HepG2 (cell line): ENCODE data around the gene ADAM22. TPM values are rescaled to one million over a fixed set of nuclear protein-coding genes. Genes with fewer than 3 reads are reported as not detected.
"Not testable (repeated sequence)": the region's sequence is repeated elsewhere in the genome, so short reads cannot be mapped to it uniquely, and the experiment has no call there.

Experiments
- ATAC-seq: fragments of 200-7000 bp; cut with Tn5 transposase; 3 replicates; pipeline ENCODE4 v1.9.1; 2020; ENCODE audit warnings: mild to moderate bottlenecking, moderate library complexity
- BruUV-seq: library from RNA; stranded (reverse); fragments of 400-500 nt; replicated peaks from 2 replicates; lab custom pipeline; 2021; lab: Mats Ljungman, UMichigan
- CTCF ChIA-PET: fragments of 300-600 bp; formaldehyde crosslinking; extraction: SDS; loops from one replicate; lab custom pipeline; 2021; ENCODE audit warnings: low total read pairs, inconsistent platforms, low intra/inter-chr PET ratio; lab: Yijun Ruan, JAX
- POLR2A ChIA-PET: fragments of 350-600 bp; sonication (Branson Sonifier 250); formaldehyde crosslinking; loops from one replicate; lab custom pipeline; 2020; ENCODE audit warnings: antibody characterized with exemption, inconsistent platforms; lab: Yijun Ruan, JAX
- DNase-seq: peaks from one replicate; pipeline ENCODE4 v3.0.0-alpha.2; 2015; ENCODE audit warnings: low spot score
- FAIRE-seq: peaks from 3 replicates; lab custom pipeline; 2011; peaks lifted over from hg19 to GRCh38; lab: Jason Lieb, UNC
- H2AFZ ChIP-seq: one replicate; pipeline ENCODE4 v1.6.1; 2011; ENCODE audit warnings: low read length, inconsistent platforms
- H3K27ac ChIP-seq: fragments of 300-600 bp; 3 replicates; pipeline ENCODE4 v1.8.0; 2011; ENCODE audit warnings: mixed run types, mild to moderate bottlenecking, mixed read lengths, low read length, inconsistent platforms; ENCODE audit not compliant: insufficient read depth; ENCODE audit errors: extremely low read length
- H3K27me3 ChIP-seq, 2 experiments: fragments of 200-600 bp in 1 of 2; 2 replicates in 1 of 2; 3 replicates in 1 of 2; pipeline versions ENCODE4 v1.6.0 to v1.8.0; 2011; ENCODE audit warnings: low read length in 2 of 2, mild to moderate bottlenecking in 2 of 2, moderate library complexity in 2 of 2, inconsistent platforms in 1 of 2; ENCODE audit not compliant: insufficient read depth in 2 of 2, control insufficient read depth in 1 of 2
- H3K36me3 ChIP-seq, 2 experiments: fragments of 200-600 bp in 1 of 2; replicated peaks in 1 of 2; 2 replicates in 1 of 2; 3 replicates in 1 of 2; pipeline versions ENCODE4 v1.5.1 to v1.8.0; 2011; ENCODE audit warnings: low read length in 2 of 2, inconsistent platforms in 1 of 2; ENCODE audit not compliant: insufficient read depth in 2 of 2, control insufficient read depth in 1 of 2
- H3K4me1 ChIP-seq: 2 replicates; pipeline ENCODE4 v1.5.1; 2012; ENCODE audit warnings: low read length, inconsistent platforms; ENCODE audit not compliant: insufficient read depth
- H3K4me2 ChIP-seq: 2 replicates; pipeline ENCODE4 v1.6.0; 2011; ENCODE audit warnings: low read depth, low read length, inconsistent platforms
- H3K4me3 ChIP-seq, 3 experiments: fragments of 200-600 bp in 1 of 3; sonication (generic), shearing (Covaris generic) in 1 of 3; replicated peaks in 1 of 3; 2 replicates each; pipeline ENCODE4 v1.5.1; 2011 to 2016; ENCODE audit warnings: low read length in 3 of 3, inconsistent platforms in 2 of 3, low read depth in 2 of 3, mild to moderate bottlenecking in 2 of 3, control low read depth in 1 of 3, mixed read lengths in 1 of 3; ENCODE audit not compliant: insufficient read depth in 1 of 3
- H3K79me2 ChIP-seq: one replicate; pipeline ENCODE4 v1.6.1; 2011; ENCODE audit warnings: low read length, inconsistent platforms; ENCODE audit not compliant: insufficient read depth
- H3K9ac ChIP-seq: 2 replicates; pipeline ENCODE4 v1.6.0; 2011; ENCODE audit warnings: mild to moderate bottlenecking, low read depth, low read length, inconsistent platforms; ENCODE audit not compliant: insufficient read depth
- H3K9me3 ChIP-seq: 2 replicates; pipeline ENCODE4 v1.5.1; 2012; ENCODE audit warnings: mild to moderate bottlenecking, low read length
- H4K20me1 ChIP-seq: 2 replicates; pipeline ENCODE4 v1.6.0; 2011; ENCODE audit warnings: inconsistent platforms, mild to moderate bottlenecking, low read length, moderate library complexity; ENCODE audit not compliant: insufficient read depth
- DRAP1 ChIP-seq: IDR thresholded peaks from 2 replicates; pipeline ENCODE4 v1.6.1; 2016; ENCODE audit warnings: missing genetic modification reagents, missing compliant biosample characterization
- IRX3 ChIP-seq: sonication (generic); formaldehyde crosslinking; IDR thresholded peaks from 2 replicates; pipeline ENCODE4 v1.8.1; 2023; ENCODE audit warnings: mild to moderate bottlenecking, low read depth, missing genetic modification reagents, borderline replicate concordance
- KDM6A ChIP-seq: IDR thresholded peaks from 2 replicates; pipeline ENCODE4 v1.6.1; 2016; ENCODE audit warnings: low read depth
- MEIS2 ChIP-seq: sonication (generic); formaldehyde crosslinking; IDR thresholded peaks from 2 replicates; pipeline ENCODE4 v1.9.0; 2021; ENCODE audit warnings: mild to moderate bottlenecking, missing genetic modification reagents
- NR1H2 ChIP-seq: sonication (generic); formaldehyde crosslinking; IDR thresholded peaks from 2 replicates; pipeline ENCODE4 v1.8.1; 2022; ENCODE audit warnings: low read depth, missing genetic modification reagents, borderline replicate concordance
- SMARCE1 ChIP-seq: fragments of 450-650 bp; IDR thresholded peaks from 2 replicates; pipeline ENCODE4 v1.6.1; 2017; ENCODE audit warnings: borderline replicate concordance
- SOX5 ChIP-seq: IDR thresholded peaks from 2 replicates; pipeline ENCODE4 v1.6.1; 2016; ENCODE audit warnings: borderline replicate concordance
- TFDP2 ChIP-seq: sonication (generic); formaldehyde crosslinking; IDR thresholded peaks from 2 replicates; pipeline ENCODE4 v1.4.0; 2020; ENCODE audit warnings: missing genetic modification reagents
- ZNF468 ChIP-seq: sonication (generic); formaldehyde crosslinking; IDR thresholded peaks from 2 replicates; pipeline ENCODE4 v1.8.0; 2022; ENCODE audit warnings: mild to moderate bottlenecking, moderate library complexity, missing genetic modification reagents
- ZNF616 ChIP-seq: sonication (generic); formaldehyde crosslinking; IDR thresholded peaks from 2 replicates; pipeline ENCODE4 v1.5.0; 2020; ENCODE audit warnings: low read depth, mild to moderate bottlenecking, missing genetic modification reagents
- ZNF776 ChIP-seq: sonication (generic); formaldehyde crosslinking; IDR thresholded peaks from 2 replicates; pipeline ENCODE4 v1.4.0; 2020; ENCODE audit warnings: mild to moderate bottlenecking, missing genetic modification reagents
- WGBS: methylation state at CpG from one replicate; pipeline ENCODE4 v1.1.6; 2017; ENCODE audit warnings: low lambda C conversion rate; 5-methylcytosine and 5-hydroxymethylcytosine counted together
- in situ Hi-C: cut with HindIII; loops from 2 replicates; pipeline ENCODE4 v1.10.0; 2017; ENCODE audit warnings: low pct_unique_long_range_greater_than_20kb; ENCODE audit not compliant: extremely low pct_ligation_motif_present
- intact Hi-C: fragments of 100-400 bp; cut with micrococcal nuclease; formaldehyde crosslinking; loops from one replicate; pipeline ENCODE4 v1.10.0; 2022; ENCODE audit not compliant: unreplicated experiment
- polyA plus RNA-seq, 8 experiments: library from polyadenylated mRNA; depleted of rRNA in 3 of 8; stranded (reverse) in 7 of 8; unstranded in 1 of 8; fragments of >200 nt; fragmentation: Illumina TruSeq in 4 of 8; extraction: Trizol in 4 of 8; gene quantifications; 2 replicates each; pipeline versions ENCODE4 v1.2.1 to v1.2.3, GENCODE V29; 2011 to 2016; ENCODE audit warnings: low read depth in 4 of 8, missing spikeins in 1 of 8, mixed read lengths in 1 of 8; ENCODE audit not compliant: insufficient read depth in 1 of 8
- total RNA-seq, 5 experiments: library from RNA; depleted of rRNA; stranded (reverse); fragments of >200 nt; fragmentation: Illumina TruSeq; extraction: Trizol; gene quantifications; 2 replicates each; pipeline ENCODE4 v1.2.3, GENCODE V29; 2016; ENCODE audit warnings: low read depth in 1 of 5

Gene ADAM22
- total and polyA plus RNA-seq, 2 of the 13 experiments (the other 11 are each of a cell fraction or from before 2014, with no cell fraction given): 1.9 to 6.7 TPM

GRCh38 chr7:88156356-88156755 lies 222.3 kb downstream of the ADAM22 start:
- Histone ChIP-seq H3K9me3 (no peaks in the 10 kb centered on the region), H3K36me3 (no peaks in the 10 kb centered on the region), H3K27ac (no peak overlapping the region), H2AFZ (no peak overlapping the region), H3K4me3 (no peak overlapping the region), H4K20me1 (no peaks in the 10 kb centered on the region), H3K27me3 (no peaks in the 10 kb centered on the region), H3K9ac (no peak overlapping the region), H3K79me2 (no peaks in the 10 kb centered on the region), H3K4me1 (peaks cover 4% of the 10 kb centered on the region), H3K4me2 (no peak overlapping the region)
- BruUV-seq: no TSS peak
- 29% methylated on average over 1 of the region's 1 CpG for WGBS
- POLR2A ChIA-PET: no interaction called here
- FAIRE-seq (no peak), ATAC-seq (no peak), DNase-seq (no peak)
- in situ Hi-C loops: no loop called here
- CTCF ChIA-PET: no interaction called here
- intact Hi-C loops: no loop called here
- no peak for TF ChIP-seq ZNF776
- no peak for TF ChIP-seq KDM6A (CRISPR knock-in tag)
- TF ChIP-seq ZNF616 (CRISPR knock-in tag): no peak
- TF ChIP-seq IRX3: no peak
- TF ChIP-seq SOX5 (CRISPR knock-in tag): no peak
- no peak for TF ChIP-seq SMARCE1
- TF ChIP-seq TFDP2 (CRISPR knock-in tag): no peak
- TF ChIP-seq MEIS2: no peak
- no peak for TF ChIP-seq ZNF468
- TF ChIP-seq NR1H2: no peak
- no peak for TF ChIP-seq DRAP1

- H3K4me2 ChIP-seq, H3K9ac ChIP-seq, H3K36me3 ChIP-seq, H4K20me1 ChIP-seq, ATAC-seq, H3K4me1 ChIP-seq, H3K27me3 ChIP-seq, BruUV-seq, FAIRE-seq, H3K27ac ChIP-seq, in situ Hi-C loops, H3K79me2 ChIP-seq, DNase-seq, CTCF ChIA-PET, POLR2A ChIA-PET, H2AFZ ChIP-seq, H3K9me3 ChIP-seq, H3K4me3 ChIP-seq: not testable (repeated sequence)
- intact Hi-C loops: loop anchor here (10.0 kb wide), 1 partner anchor 225 kb away; the partner anchor contains the start of gene ADAM22
- WGBS: 29% methylated on average over 2 of the region's 2 CpGs
Measured at GRCh38 chr7:88159741-88160140, 225.7 kb downstream of the ADAM22 start.
